WTC11 (cell line): Measurements from ENCODE around the gene KIF12. TPM values are rescaled to one million over a fixed set of nuclear protein-coding genes. Genes with fewer than 3 reads are reported as not detected.
"Not testable (repeated sequence)": the region's sequence is repeated elsewhere in the genome, so short reads cannot be mapped to it uniquely, and the experiment has no call there.

Experiments used
- ATAC-seq: fragments of 200-7000 bp; cut with Tn5 transposase; 2 replicates; pipeline ENCODE4 v1.10.0; 2021; ENCODE audit warnings: mild to moderate bottlenecking, moderate library complexity
- CTCF ChIA-PET: fragments of 300-600 bp; sonication (Branson Sonifier 250); formaldehyde crosslinking; loops from one replicate; lab custom pipeline; 2021; ENCODE audit warnings: antibody characterized with exemption; lab: Charles Lee
- POLR2A ChIA-PET: fragments of 350-600 bp; sonication (Branson Sonifier 250); formaldehyde crosslinking; loops from one replicate; lab custom pipeline; 2021; ENCODE audit warnings: antibody characterized with exemption; lab: Charles Lee
- DNase-seq: peaks from one replicate; pipeline ENCODE4 v3.0.0; 2021; ENCODE audit warnings: low spot score
- H3K27ac Mint-ChIP-seq: 2 replicates; pipeline ENCODE4 v1.8.0; 2021; ENCODE audit warnings: mixed read lengths
- H3K27me3 Mint-ChIP-seq: 2 replicates; pipeline ENCODE4 v1.8.0; 2021; ENCODE audit warnings: low read depth, mild to moderate bottlenecking, moderate library complexity, mixed read lengths
- H3K36me3 Mint-ChIP-seq: 2 replicates; pipeline ENCODE4 v1.8.0; 2021; ENCODE audit warnings: mixed read lengths
- H3K4me1 Mint-ChIP-seq: 2 replicates; pipeline ENCODE4 v1.8.0; 2022; ENCODE audit warnings: mixed read lengths
- H3K4me3 Mint-ChIP-seq: 2 replicates; pipeline ENCODE4 v1.8.0; 2021; ENCODE audit warnings: mild to moderate bottlenecking, moderate library complexity, mixed read lengths
- H3K9me3 Mint-ChIP-seq: 2 replicates; pipeline ENCODE4 v1.8.0; 2021; ENCODE audit warnings: mixed read lengths
- ATF1 ChIP-seq: sonication (generic); formaldehyde crosslinking; IDR thresholded peaks from 2 replicates; pipeline ENCODE4 v1.8.1; 2023; ENCODE audit warnings: mild to moderate bottlenecking, moderate library complexity, missing genetic modification reagents
- CBFB ChIP-seq: sonication (generic); formaldehyde crosslinking; IDR thresholded peaks from 2 replicates; pipeline ENCODE4 v1.8.1; 2022; ENCODE audit warnings: mild to moderate bottlenecking, low read depth, missing genetic modification reagents
- ELF4 ChIP-seq: sonication (generic); formaldehyde crosslinking; IDR thresholded peaks from 2 replicates; pipeline ENCODE4 v1.8.1; 2022; ENCODE audit warnings: low read depth, mild to moderate bottlenecking, moderate library complexity, missing genetic modification reagents
- ETV6 ChIP-seq: sonication (generic); formaldehyde crosslinking; IDR thresholded peaks from 2 replicates; pipeline ENCODE4 v1.8.1; 2022; ENCODE audit warnings: mild to moderate bottlenecking, missing genetic modification reagents
- FOXK1 ChIP-seq: sonication (generic); formaldehyde crosslinking; IDR thresholded peaks from 2 replicates; pipeline ENCODE4 v1.8.0; 2022; ENCODE audit warnings: mild to moderate bottlenecking, moderate library complexity, missing genetic modification reagents
- IRF1 ChIP-seq: sonication (generic); formaldehyde crosslinking; IDR thresholded peaks from 2 replicates; pipeline ENCODE4 v1.8.0; 2023; ENCODE audit warnings: missing genetic modification reagents
- JAZF1 ChIP-seq: fragments of 250-450 bp; sonication (Bioruptor Pico); IDR thresholded peaks from 2 replicates; pipeline ENCODE4 v1.9.0; 2021; ENCODE audit warnings: moderate library complexity, mild to moderate bottlenecking, inconsistent platforms
- MYBL2 ChIP-seq: sonication (generic); formaldehyde crosslinking; IDR thresholded peaks from 2 replicates; pipeline ENCODE4 v1.8.1; 2023; ENCODE audit warnings: mild to moderate bottlenecking, moderate library complexity, missing genetic modification reagents
- PRDM15 ChIP-seq: sonication (generic); formaldehyde crosslinking; IDR thresholded peaks from 2 replicates; pipeline ENCODE4 v1.8.0; 2022; ENCODE audit warnings: missing genetic modification reagents
- PRRX2 ChIP-seq: fragments of 250-450 bp; sonication (Bioruptor Pico); IDR thresholded peaks from 2 replicates; pipeline ENCODE4 v1.8.0; 2021; ENCODE audit warnings: mild to moderate bottlenecking
- RELA ChIP-seq: sonication (generic); formaldehyde crosslinking; IDR thresholded peaks from 2 replicates; pipeline ENCODE4 v1.8.1; 2022; ENCODE audit warnings: missing genetic modification reagents, mild to moderate bottlenecking, borderline replicate concordance
- RORB ChIP-seq: fragments of 250-450 bp; sonication (Bioruptor Pico); IDR thresholded peaks from 2 replicates; pipeline ENCODE4 v1.9.0; 2021; ENCODE audit warnings: mild to moderate bottlenecking
- SMAD3 ChIP-seq: sonication (generic); formaldehyde crosslinking; IDR thresholded peaks from 2 replicates; pipeline ENCODE4 v1.8.0; 2022; ENCODE audit warnings: missing genetic modification reagents, mild to moderate bottlenecking, borderline replicate concordance
- TEAD1 ChIP-seq: sonication (generic); formaldehyde crosslinking; IDR thresholded peaks from 2 replicates; pipeline ENCODE4 v1.8.0; 2022; ENCODE audit warnings: mild to moderate bottlenecking, missing genetic modification reagents
- total RNA-seq: library from RNA; stranded (reverse); gene quantifications from 3 replicates; pipeline ENCODE4 v1.2.3, GENCODE V29; 2021
- TF ChIP-seq, protein P1 (sequence below): sonication (generic); formaldehyde crosslinking; IDR thresholded peaks from 2 replicates; pipeline ENCODE4 v1.8.1; 2022; ENCODE audit warnings: missing genetic modification reagents, borderline replicate concordance
- TF ChIP-seq, protein P2 (sequence below): sonication (generic); formaldehyde crosslinking; IDR thresholded peaks from 2 replicates; pipeline ENCODE4 v1.8.1; 2022; ENCODE audit warnings: mild to moderate bottlenecking, moderate library complexity, missing genetic modification reagents
- TF ChIP-seq, protein P3 (sequence below): fragments of 250-450 bp; sonication (Bioruptor Pico); IDR thresholded peaks from 2 replicates; pipeline ENCODE4 v1.8.0; 2021; ENCODE audit warnings: mild to moderate bottlenecking
- TF ChIP-seq, protein P4 (sequence below): sonication (generic); formaldehyde crosslinking; IDR thresholded peaks from 2 replicates; pipeline ENCODE4 v1.8.1; 2022; ENCODE audit warnings: low read depth, mild to moderate bottlenecking, moderate library complexity, missing genetic modification reagents, borderline replicate concordance

Gene KIF12
- total RNA-seq, 1 experiment from 2014 or later = 4.0 TPM

GRCh38 chr9:114128759-114129158 lies 29.7 kb upstream of the KIF12 start:
- H3K9me3 Mint-ChIP-seq, H3K27ac Mint-ChIP-seq, H3K4me3 Mint-ChIP-seq, POLR2A ChIA-PET, DNase-seq, ATAC-seq, H3K36me3 Mint-ChIP-seq: not testable (repeated sequence)
- Mint-ChIP-seq H3K27me3 (peaks cover 40% of the 10 kb centered on the region), H3K4me1 (peaks cover 19% of the 10 kb centered on the region)
- CTCF ChIA-PET = interaction anchor here (1.0 to 1.2 kb wide), 2 partner anchors 21 to 46 kb away, joined by 3 to 4 read pairs; no protein-coding TSS in a partner anchor

- Mint-ChIP-seq H3K27me3 (peaks cover 37% of the 10 kb centered on the region), H3K4me3 (no peak overlapping the region), H3K9me3 (0 out of 2 replicates have a peak, but pooled peaks cover 4% of the 10 kb centered on the region), H3K27ac (no peak overlapping the region), H3K4me1 (peaks cover 10% of the 10 kb centered on the region), H3K36me3 (no peaks in the 10 kb centered on the region)
- ChIA-PET POLR2A (no interaction called here), CTCF (interaction anchor here (0.6 to 3.9 kb wide), 5 partner anchors 19 to 164 kb away, joined by 3 to 27 read pairs (median 10); no protein-coding TSS in a partner anchor)
- DNase-seq (peak; percentile 22), ATAC-seq (peak; percentile 80)
- TF ChIP-seq, protein P1, sequence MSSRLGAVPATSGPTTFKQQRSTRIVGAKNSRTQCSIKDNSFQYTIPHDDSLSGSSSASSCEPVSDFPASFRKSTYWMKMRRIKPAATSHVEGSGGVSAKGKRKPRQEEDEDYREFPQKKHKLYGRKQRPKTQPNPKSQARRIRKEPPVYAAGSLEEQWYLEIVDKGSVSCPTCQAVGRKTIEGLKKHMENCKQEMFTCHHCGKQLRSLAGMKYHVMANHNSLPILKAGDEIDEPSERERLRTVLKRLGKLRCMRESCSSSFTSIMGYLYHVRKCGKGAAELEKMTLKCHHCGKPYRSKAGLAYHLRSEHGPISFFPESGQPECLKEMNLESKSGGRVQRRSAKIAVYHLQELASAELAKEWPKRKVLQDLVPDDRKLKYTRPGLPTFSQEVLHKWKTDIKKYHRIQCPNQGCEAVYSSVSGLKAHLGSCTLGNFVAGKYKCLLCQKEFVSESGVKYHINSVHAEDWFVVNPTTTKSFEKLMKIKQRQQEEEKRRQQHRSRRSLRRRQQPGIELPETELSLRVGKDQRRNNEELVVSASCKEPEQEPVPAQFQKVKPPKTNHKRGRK (CRISPR knock-in tag) = peak; percentile 97
- TF ChIP-seq FOXK1 (CRISPR knock-in tag) (no peak), SMAD3 (CRISPR knock-in tag) (no peak)
- TF ChIP-seq, protein P2, sequence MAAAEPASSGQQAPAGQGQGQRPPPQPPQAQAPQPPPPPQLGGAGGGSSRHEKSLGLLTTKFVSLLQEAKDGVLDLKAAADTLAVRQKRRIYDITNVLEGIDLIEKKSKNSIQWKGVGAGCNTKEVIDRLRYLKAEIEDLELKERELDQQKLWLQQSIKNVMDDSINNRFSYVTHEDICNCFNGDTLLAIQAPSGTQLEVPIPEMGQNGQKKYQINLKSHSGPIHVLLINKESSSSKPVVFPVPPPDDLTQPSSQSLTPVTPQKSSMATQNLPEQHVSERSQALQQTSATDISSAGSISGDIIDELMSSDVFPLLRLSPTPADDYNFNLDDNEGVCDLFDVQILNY (CRISPR knock-in tag) = no peak
Observed at GRCh38 chr9:114126247-114127060, 27.4 kb upstream of the KIF12 start.

DNA sequence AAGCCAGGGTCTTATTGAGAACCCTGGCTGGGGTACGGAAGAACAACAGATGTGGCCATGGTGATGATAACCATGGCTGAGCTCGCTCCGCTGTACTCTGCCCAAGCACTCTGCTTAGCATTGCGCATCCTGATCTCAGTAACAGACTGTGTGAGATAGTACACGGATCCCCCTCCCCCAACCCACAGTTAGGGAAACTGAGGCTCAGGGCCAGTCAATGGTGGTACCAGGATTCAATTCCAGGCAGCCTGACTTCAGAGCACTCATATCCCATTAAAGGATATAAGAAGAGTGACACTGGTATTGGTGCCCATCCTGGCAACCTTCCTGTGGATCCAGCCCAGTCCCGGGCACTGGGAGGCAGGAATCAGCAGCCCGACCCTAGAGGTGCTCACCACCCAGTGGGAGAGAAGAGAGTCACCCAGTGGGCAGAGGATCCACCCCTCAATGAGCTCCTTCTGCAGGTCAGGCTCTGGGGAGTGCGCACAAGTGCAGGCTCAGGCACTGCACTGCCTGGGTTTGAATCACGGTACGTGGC lies 26.5 kb upstream of the KIF12 start:
- CTCF ChIA-PET = interaction anchor here (1.0 to 3.9 kb wide), 5 partner anchors 18 to 165 kb away, joined by 3 to 27 read pairs (median 10); no protein-coding TSS in a partner anchor
- ATAC-seq = no peak; the same call in 1 of the 2 replicates
- no peak for DNase-seq
- H3K36me3 Mint-ChIP-seq = no peaks in the 10 kb centered on the region
- H3K4me3 Mint-ChIP-seq = no peak overlapping the region
- 0 out of 2 replicates have a peak, but pooled peaks cover 4% of the 10 kb centered on the region for H3K9me3 Mint-ChIP-seq
- peaks cover 46% of the 10 kb centered on the region for H3K27me3 Mint-ChIP-seq
- H3K4me1 Mint-ChIP-seq = peaks cover 9% of the 10 kb centered on the region
- POLR2A ChIA-PET = no interaction called here
- H3K27ac Mint-ChIP-seq = no peak overlapping the region
- TF ChIP-seq IRF1 (CRISPR knock-in tag) (no peak), PRRX2 (CRISPR knock-in tag) (no peak), MYBL2 (no peak), CBFB (no peak), PRDM15 (CRISPR knock-in tag) (no peak), ATF1 (CRISPR knock-in tag) (no peak), TEAD1 (CRISPR knock-in tag) (no peak), JAZF1 (CRISPR knock-in tag) (no peak), RORB (CRISPR knock-in tag) (no peak), RELA (no peak), ELF4 (no peak), ETV6 (CRISPR knock-in tag) (no peak), FOXK1 (CRISPR knock-in tag) (no peak)
- TF ChIP-seq, protein P3, sequence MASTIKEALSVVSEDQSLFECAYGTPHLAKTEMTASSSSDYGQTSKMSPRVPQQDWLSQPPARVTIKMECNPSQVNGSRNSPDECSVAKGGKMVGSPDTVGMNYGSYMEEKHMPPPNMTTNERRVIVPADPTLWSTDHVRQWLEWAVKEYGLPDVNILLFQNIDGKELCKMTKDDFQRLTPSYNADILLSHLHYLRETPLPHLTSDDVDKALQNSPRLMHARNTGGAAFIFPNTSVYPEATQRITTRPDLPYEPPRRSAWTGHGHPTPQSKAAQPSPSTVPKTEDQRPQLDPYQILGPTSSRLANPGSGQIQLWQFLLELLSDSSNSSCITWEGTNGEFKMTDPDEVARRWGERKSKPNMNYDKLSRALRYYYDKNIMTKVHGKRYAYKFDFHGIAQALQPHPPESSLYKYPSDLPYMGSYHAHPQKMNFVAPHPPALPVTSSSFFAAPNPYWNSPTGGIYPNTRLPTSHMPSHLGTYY (CRISPR knock-in tag) = no peak
- TF ChIP-seq, protein P2 (CRISPR knock-in tag) = no peak
- TF ChIP-seq, protein P4, sequence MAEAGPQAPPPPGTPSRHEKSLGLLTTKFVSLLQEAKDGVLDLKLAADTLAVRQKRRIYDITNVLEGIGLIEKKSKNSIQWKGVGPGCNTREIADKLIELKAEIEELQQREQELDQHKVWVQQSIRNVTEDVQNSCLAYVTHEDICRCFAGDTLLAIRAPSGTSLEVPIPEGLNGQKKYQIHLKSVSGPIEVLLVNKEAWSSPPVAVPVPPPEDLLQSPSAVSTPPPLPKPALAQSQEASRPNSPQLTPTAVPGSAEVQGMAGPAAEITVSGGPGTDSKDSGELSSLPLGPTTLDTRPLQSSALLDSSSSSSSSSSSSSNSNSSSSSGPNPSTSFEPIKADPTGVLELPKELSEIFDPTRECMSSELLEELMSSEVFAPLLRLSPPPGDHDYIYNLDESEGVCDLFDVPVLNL (CRISPR knock-in tag) = no peak
